OCI-LY1 (cell line): ENCODE data around the gene USP16.

Experiments used
- H2AFZ ChIP-seq: fragments of 200-600 bp; sonication (generic), shearing (Covaris generic); 2 replicates; pipeline ENCODE4 v1.6.0; 2014; ENCODE audit warnings: antibody characterized with exemption, mild to moderate bottlenecking, low read length
- H3F3A ChIP-seq: fragments of 200-600 bp; sonication (generic), shearing (Covaris generic); 2 replicates; pipeline ENCODE4 v1.6.0; 2014; ENCODE audit warnings: mild to moderate bottlenecking, antibody characterized with exemption, low read length, moderate library complexity; ENCODE audit not compliant: insufficient read depth
- H3K27ac ChIP-seq: fragments of 200-600 bp; sonication (generic); 2 replicates; pipeline ENCODE4 v1.5.1; 2014; ENCODE audit warnings: low read length, mixed run types, mild to moderate bottlenecking, low read depth; ENCODE audit not compliant: poor library complexity, severe bottlenecking
- H3K27me3 ChIP-seq: fragments of 200-600 bp; sonication (generic); 2 replicates; pipeline ENCODE4 v1.6.0; 2014; ENCODE audit warnings: antibody characterized with exemption, mild to moderate bottlenecking, low read length, moderate library complexity; ENCODE audit not compliant: insufficient read depth
- H3K36me3 ChIP-seq: fragments of 200-600 bp; sonication (generic); 2 replicates; pipeline ENCODE4 v1.6.1; 2014; ENCODE audit warnings: mild to moderate bottlenecking, antibody characterized with exemption, low read length, moderate library complexity, mixed read lengths; ENCODE audit not compliant: insufficient read depth
- H3K4me1 ChIP-seq: fragments of 200-600 bp; sonication (generic); 2 replicates; pipeline ENCODE4 v1.5.1; 2014; ENCODE audit warnings: mild to moderate bottlenecking, low read length, moderate library complexity; ENCODE audit not compliant: insufficient read depth, severe bottlenecking
- H3K4me2 ChIP-seq: fragments of 200-600 bp; sonication (generic), shearing (Covaris generic); 2 replicates; pipeline ENCODE4 v1.6.1; 2014; ENCODE audit warnings: low read length
- H3K4me3 ChIP-seq: fragments of 200-600 bp; sonication (generic); 2 replicates; pipeline ENCODE4 v1.5.1; 2014; ENCODE audit warnings: low read length, low read depth, mild to moderate bottlenecking, mixed read lengths; ENCODE audit not compliant: poor library complexity, severe bottlenecking
- H3K79me2 ChIP-seq: fragments of 200-600 bp; shearing (Covaris generic); 2 replicates; pipeline ENCODE4 v1.6.1; 2016; ENCODE audit warnings: mixed run types, low read length, mixed read lengths; ENCODE audit not compliant: insufficient read depth
- H3K9ac ChIP-seq: fragments of 200-600 bp; sonication (generic), shearing (Covaris generic); 2 replicates; pipeline ENCODE4 v1.6.1; 2014; ENCODE audit warnings: mild to moderate bottlenecking, low read length, mixed read lengths
- H3K9me2 ChIP-seq: fragments of 200-600 bp; sonication (generic), shearing (Covaris generic); 2 replicates; pipeline ENCODE4 v1.6.1; 2014; ENCODE audit warnings: low read depth, mild to moderate bottlenecking, low read length, mixed read lengths
- H3K9me3 ChIP-seq: fragments of 200-600 bp; shearing (Covaris generic); 2 replicates; pipeline ENCODE4 v1.6.1; 2014; ENCODE audit warnings: low read length, mixed read lengths
- H4K20me1 ChIP-seq: fragments of 200-600 bp; sonication (generic), shearing (Covaris generic); 2 replicates; pipeline ENCODE4 v1.6.0; 2016; ENCODE audit warnings: mild to moderate bottlenecking, low read length; ENCODE audit not compliant: insufficient read depth
- CTCF ChIP-seq: fragments of 200-600 bp; sonication (generic), shearing (Covaris generic); IDR thresholded peaks from 2 replicates; pipeline ENCODE4 v1.5.1; 2017; ENCODE audit warnings: mild to moderate bottlenecking, antibody characterized with exemption, low read length, moderate library complexity, mixed read lengths
- EZH2 ChIP-seq: fragments of 200-600 bp; sonication (generic), shearing (Covaris generic); IDR thresholded peaks from 2 replicates; pipeline ENCODE4 v1.8.0; 2017; ENCODE audit warnings: borderline replicate concordance, mixed run types, mild to moderate bottlenecking, antibody characterized with exemption, low read length, moderate library complexity, mixed read lengths

The USP16 gene

GRCh38 chr21:29033301-29033700, 8.8 kb downstream of the USP16 start:
- Histone ChIP-seq H3K27me3 (no peaks in the 10 kb centered on the region), H4K20me1 (no peaks in the 10 kb centered on the region), H3K9me3 (no peaks in the 10 kb centered on the region), H3K36me3 (peaks cover 89% of the 10 kb centered on the region), H3K27ac (no peak overlapping the region), H3K4me1 (no peaks in the 10 kb centered on the region), H3K4me3 (no peak overlapping the region), H3K9ac (no peak overlapping the region), H3F3A (no peaks in the 10 kb centered on the region), H2AFZ (no peak overlapping the region), H3K79me2 (no peaks in the 10 kb centered on the region), H3K9me2 (no peaks in the 10 kb centered on the region), H3K4me2 (no peak overlapping the region)
- no peak for TF ChIP-seq CTCF
- TF ChIP-seq EZH2: no peak

- H2AFZ ChIP-seq: no peak overlapping the region
Observed at GRCh38 chr21:29033871-29034270, 9.4 kb downstream of the USP16 start.

GRCh38 chr21:29034678-29035077, 10.2 kb downstream of the USP16 start:
- H3K4me2 ChIP-seq: no peak overlapping the region
- no peaks in the 10 kb centered on the region for H3K79me2 ChIP-seq
- H3K9ac ChIP-seq: no peak overlapping the region
- no peaks in the 10 kb centered on the region for H4K20me1 ChIP-seq
- no peak overlapping the region for H3K27ac ChIP-seq
- H3K4me3 ChIP-seq: no peak overlapping the region
- no peak for TF ChIP-seq CTCF
- TF ChIP-seq EZH2: no peak
- H3K27me3 ChIP-seq: no peaks in the 10 kb centered on the region
- no peaks in the 10 kb centered on the region for H3F3A ChIP-seq
- no peaks in the 10 kb centered on the region for H3K4me1 ChIP-seq
- no peaks in the 10 kb centered on the region for H3K9me3 ChIP-seq
- no peak overlapping the region for H2AFZ ChIP-seq
- H3K9me2 ChIP-seq: no peaks in the 10 kb centered on the region
- peaks cover 94% of the 10 kb centered on the region for H3K36me3 ChIP-seq

More at GRCh38 chr21:29033871-29034270, 9.4 kb downstream of the USP16 start:
- no peaks in the 10 kb centered on the region for H3K27me3 ChIP-seq
- no peak overlapping the region for H3K9ac ChIP-seq
- H3K27ac ChIP-seq: no peak overlapping the region
- no peaks in the 10 kb centered on the region for H4K20me1 ChIP-seq
- no peaks in the 10 kb centered on the region for H3K4me1 ChIP-seq
- no peak overlapping the region for H3K4me3 ChIP-seq
- TF ChIP-seq EZH2 (no peak), CTCF (no peak)
- H3K79me2 ChIP-seq: no peaks in the 10 kb centered on the region
- peaks cover 89% of the 10 kb centered on the region for H3K36me3 ChIP-seq
- H3F3A ChIP-seq: no peaks in the 10 kb centered on the region
- no peaks in the 10 kb centered on the region for H3K9me2 ChIP-seq
- H3K4me2 ChIP-seq: no peak overlapping the region
- no peaks in the 10 kb centered on the region for H3K9me3 ChIP-seq
